NCI-H2227 treated with DMSO at 0.1 percent for 48 hours (cell line): ENCODE measurements around the gene PLCZ1.
"Not testable (repeated sequence)": the region's sequence is repeated elsewhere in the genome, so short reads cannot be mapped to it uniquely, and the experiment has no call there.

Source experiments
- DNase-seq: peaks from one replicate; lab custom pipeline; 2025; lab: John Stamatoyannopoulos, UW

Gene PLCZ1, protein sequence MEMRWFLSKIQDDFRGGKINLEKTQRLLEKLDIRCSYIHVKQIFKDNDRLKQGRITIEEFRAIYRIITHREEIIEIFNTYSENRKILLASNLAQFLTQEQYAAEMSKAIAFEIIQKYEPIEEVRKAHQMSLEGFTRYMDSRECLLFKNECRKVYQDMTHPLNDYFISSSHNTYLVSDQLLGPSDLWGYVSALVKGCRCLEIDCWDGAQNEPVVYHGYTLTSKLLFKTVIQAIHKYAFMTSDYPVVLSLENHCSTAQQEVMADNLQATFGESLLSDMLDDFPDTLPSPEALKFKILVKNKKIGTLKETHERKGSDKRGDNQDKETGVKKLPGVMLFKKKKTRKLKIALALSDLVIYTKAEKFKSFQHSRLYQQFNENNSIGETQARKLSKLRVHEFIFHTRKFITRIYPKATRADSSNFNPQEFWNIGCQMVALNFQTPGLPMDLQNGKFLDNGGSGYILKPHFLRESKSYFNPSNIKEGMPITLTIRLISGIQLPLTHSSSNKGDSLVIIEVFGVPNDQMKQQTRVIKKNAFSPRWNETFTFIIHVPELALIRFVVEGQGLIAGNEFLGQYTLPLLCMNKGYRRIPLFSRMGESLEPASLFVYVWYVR

DNA sequence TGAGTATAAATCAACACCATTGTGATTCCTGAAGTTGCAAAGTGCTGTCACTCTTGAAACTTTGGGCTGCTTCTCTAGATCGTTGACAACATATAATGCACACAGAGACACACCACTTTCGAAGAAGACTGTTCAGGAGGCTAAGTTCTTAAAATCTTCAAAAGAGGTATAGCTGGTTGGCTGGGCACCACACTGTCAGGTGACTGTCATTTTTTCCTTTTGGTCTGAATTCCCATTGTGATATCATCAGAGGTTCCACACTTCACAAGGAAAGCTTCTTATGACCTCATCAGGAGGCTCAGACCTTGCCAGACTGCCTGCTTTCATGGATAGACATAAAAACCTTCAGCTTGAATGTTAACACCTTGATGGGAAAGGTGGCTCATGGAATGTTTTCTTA, at the start of gene PLCZ1, which contains the start of gene CAPZA3:
Gene PLCZ1 (minus strand): TSS at position 194 of the 400 bp plus-strand sequence. CDS start 641 bp downstream, outside the sequence.
Gene CAPZA3 (plus strand): TSS at position 301 of the 400 bp plus-strand sequence. CDS start 150 bp downstream, outside the sequence.
- DNase-seq: no peak

DNA sequence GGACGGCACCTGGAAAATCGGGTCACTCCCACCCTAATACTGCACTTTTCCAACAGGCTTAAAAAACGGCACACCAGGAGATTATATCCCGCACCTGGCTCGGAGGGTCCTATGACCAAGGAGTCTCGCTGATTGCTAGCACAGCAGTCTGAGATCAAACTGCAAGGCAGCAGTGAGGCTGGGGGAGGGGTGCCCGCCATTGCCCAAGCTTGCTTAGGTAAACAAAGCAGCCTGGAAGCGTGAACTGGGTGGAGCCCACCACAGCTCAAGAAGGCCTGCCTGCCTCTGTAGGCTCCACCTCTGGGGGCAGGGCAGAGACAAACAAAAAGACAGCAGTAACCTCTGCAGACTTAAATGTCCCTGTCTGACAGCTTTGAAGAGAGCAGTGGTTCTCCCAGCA, 47.7 kb upstream of the PLCZ1 start:
- DNase-seq: not testable (repeated sequence)

DNA sequence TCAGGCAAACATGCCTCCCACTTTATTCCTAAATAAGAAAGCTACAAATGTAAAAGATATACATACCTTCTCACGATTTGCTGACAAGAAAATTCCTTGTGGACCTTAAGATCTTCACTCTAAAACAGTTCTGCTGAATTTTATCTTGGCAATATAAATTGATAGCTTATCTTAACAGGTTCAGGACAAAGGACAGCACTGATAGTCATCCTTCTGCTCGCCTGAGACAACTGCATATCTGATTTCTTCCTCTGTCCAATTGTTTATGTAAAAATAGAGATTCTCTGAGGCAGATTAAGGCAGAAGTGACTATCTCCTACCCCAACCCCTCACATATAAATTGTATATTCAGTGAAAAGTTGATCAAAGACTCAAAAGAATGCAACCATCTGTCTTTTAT, 45.0 kb upstream of the PLCZ1 start:
- no peak for DNase-seq

DNA sequence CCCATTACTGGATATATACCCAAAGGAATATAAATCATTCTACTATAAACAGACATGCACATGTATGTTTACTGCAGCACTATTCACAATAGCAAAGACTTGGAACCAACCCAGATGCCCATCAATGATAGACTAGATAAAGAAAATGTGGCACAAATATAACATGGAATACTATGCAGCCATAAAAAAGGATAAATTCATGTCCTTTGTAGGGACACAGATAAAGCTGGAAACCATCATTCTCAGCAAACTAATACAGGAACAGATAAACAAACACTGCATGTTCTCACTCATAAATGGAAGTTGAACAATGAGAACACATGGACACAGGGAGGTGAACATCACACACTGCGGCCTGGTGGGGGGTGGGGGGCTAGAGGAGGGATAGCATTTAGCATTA, 28.7 kb upstream of the PLCZ1 start:
- not testable (repeated sequence) for DNase-seq

DNA sequence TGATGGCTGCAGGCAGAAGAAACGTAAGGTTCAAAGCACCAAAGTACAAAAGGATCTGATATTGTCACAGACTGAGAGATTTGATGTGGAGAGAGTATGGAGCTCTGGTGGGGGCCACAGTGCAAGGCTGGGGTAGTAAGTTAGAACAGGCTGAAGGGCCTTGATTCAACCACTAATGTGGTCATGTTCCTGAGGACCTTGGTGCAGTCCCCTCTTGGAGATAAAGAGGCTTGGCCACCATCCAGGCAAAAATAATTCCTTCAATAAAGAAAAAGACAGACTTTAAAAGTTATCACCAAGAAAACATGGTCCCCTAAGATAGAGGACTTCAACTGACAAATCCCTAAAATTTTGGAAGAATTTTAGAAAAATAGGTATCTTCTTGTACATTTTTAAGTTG, 17.5 kb upstream of the PLCZ1 start:
- no peak for DNase-seq

DNA sequence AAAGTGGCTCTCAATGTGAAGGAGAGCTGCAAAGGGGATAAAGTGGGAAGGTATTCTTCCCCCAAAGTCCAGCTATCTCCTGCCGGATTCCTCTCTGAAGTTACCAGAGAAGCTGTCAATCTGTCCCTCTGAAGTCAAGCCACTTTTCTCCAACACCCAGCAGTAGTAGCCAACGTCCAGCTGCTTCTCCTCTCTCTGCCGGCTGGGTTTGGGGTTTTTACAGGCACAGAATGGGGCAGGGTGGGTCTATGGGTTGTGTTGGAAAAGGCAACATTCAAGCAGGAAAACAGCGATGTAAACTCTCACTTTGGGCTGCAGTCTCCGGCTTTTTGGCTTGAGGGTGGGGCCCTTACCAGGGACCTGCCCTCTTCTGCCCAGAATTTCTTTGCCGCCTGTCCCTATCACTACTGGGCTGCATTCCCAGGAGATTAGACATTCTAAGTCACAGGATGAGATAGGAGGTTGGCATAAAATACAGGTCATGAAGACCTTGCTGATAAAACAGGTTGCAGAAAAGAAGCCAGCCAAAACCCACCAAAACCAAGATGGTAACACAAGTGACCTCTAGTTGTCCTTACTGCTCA, 16.4 kb upstream of the PLCZ1 start:
- no peak for DNase-seq

DNA sequence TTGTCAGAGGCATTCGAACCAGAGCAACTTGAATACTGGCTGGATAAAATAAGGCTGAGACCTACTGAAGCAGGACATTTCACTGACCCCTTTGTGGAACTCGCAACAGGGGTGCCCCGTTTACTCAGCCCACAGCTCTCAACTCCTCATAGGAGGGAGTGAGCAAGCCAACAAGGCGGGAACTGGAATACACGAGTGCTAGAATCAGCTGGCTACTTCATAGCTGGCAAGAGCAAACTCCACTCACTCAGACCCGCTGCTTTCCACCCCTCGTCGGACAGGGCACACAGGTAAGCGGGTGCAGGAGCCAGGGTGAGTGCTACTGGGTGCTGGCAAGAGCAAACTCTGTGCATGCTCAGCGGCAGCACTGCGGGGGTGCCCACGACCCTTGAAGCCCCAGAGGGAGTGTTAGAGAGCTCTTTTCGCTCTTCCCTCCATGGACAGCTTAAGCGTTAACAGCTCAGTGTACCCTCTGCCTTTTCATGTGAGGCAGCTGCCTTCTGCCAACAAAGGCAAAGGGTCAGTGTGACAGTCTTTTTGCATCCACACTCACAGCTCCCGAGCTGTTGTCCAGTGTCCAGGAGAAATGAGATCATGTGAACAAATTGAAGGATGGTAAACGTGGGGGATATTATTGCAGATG, 15.8 kb upstream of the PLCZ1 start:
- DNase-seq: no peak

DNA sequence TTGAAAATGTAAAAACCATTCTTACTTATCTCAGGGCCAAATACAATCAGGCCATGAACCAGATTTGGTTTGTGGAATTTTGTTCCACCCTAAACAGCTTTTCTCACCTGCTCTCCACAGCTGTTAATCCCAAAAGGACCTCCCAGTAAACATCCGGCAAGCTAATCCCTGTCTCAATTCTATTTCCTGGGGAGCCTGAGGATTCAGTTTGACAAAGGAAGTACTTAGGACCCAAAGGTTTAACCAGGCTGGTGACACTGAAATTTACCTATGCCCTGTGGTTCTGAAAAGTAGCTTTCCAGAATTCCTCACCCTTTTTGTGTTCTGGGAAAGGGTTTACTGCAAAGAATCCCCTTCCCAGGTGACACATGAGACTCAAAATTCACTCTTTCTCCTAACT, 15.1 kb upstream of the PLCZ1 start:
- no peak for DNase-seq

DNA sequence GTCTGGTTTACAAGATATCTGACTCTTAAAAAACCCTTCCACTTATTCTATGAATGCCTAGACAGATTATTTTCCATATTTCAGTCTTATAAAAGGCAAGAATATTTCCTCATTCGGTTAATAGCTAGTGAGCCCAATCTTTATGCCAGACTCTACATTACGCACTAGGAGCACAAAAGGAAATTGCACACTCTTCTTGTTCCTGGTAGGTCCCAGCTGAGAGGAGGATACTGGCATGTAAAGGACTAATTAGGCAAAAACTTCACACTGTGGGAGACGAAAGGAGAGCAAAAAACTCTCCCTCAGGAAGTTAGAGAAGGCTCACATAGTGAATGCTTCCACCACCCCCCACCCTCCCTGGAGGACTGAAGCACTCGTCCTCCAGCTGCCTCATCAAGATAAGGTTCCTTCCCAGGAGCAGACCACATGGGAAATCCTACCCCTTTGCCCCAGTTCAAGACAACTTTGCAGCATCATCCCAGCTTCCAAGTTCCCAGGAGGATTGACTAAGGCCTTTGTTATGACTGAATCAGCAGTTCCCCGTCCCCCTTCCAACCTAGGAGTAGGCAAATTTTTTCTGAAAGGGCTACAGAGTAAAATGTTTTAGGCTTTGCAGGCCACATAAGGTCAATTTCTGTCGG, 14.6 kb upstream of the PLCZ1 start:
- DNase-seq: no peak

DNA sequence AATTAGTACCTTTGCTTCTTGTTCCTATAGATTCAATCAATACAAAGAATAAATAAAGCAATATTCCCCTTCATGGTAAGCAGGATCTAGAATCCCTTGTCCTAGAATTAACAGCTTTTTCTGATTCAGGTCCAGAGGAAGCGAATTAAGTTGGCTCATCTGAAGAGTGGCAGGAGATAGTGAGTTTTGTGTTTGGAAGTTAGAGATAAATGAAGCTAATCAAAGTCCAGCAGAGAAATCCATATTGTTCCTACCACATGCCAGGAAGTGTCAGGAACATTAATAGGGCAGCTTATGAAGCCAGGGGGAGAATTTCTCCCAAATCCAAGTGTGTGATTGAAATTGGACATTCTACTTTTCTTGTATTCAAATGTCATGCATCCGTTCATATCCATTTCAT, 14.1 kb upstream of the PLCZ1 start:
- DNase-seq: no peak

DNA sequence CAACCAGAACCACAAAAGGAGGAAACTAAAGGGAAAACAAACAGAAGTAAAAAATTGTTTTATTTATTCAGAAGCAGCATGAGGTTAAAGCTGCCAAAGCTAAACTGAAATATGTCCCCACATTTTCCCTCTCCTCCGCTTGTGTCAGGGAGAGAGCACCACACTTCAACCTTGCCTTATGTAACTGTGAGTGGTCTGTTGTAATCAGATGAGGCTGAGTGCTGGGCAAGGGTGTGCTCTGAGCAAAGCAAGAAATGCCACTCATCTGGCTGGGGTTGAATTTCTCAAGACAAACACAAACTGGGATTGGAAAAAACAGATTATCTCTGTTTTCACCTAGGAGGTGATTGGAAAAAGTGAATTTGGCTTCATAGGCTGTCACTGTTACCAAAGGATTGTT, 12.3 kb upstream of the PLCZ1 start:
- DNase-seq: no peak

DNA sequence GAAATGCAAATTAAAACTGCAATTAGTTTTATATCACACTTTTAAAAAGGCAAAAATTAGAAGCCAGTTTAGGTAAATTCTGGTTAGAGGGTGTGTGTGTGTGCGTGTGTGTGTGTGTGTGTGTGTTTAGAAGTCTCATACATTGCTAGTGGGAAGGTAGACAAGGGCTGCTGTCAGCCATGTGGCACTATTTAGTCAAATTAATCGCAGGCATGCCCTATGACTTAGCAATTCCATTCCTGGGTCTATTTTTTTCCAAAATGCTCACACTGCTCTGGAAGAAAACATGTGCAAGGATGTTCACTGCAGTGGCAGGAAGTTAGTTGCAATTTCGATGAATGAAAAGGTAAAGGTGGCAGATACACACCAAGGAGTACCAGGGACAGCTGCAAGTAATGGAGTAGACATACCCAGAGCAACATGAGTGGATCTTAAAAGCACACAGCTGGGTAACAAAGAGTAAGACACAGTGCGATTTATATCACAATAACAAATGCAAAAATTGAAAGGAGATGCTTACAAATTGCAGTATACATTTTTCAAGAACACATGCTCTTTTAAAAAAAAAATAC, 11.7 kb upstream of the PLCZ1 start:
- DNase-seq: no peak

DNA sequence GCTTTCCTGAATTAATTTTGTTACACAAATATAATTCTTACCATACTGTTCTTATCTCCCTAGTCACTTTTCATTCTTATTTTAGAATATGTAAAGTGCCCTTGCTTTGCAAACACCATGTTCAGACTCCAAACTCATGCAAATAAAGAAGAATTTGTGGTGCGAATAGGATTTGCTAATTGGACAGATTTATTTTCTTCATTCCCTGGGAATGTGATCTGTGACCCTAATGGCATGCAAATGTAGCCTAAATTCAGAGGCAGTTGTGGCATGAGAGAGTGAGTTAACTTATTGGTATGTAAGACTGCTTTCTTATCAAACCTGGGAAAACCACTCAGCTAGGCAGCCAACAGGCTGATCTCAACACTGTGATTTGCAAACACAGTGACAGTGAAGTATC, 10.1 kb upstream of the PLCZ1 start:
- no peak for DNase-seq

DNA sequence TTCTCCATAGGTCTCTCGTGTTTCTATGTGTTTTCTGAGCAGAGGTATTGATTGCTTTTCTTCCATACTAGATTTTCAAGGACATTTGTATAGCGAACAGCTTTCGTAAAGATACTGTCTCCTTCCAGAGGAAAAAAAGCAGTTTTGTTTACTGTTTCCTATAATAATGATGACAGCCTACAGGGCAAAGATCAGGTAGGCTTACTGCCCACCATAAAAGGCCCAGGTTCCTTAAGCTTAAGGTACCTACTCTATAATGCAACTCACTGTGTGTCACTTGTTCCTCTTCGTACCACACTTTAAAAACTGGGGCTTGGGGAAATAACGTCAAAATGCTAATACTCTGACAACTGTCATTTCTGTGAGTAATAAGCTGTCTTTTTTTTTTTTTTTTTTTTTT, 6.7 kb downstream of the PLCZ1 start:
- no peak for DNase-seq

DNA sequence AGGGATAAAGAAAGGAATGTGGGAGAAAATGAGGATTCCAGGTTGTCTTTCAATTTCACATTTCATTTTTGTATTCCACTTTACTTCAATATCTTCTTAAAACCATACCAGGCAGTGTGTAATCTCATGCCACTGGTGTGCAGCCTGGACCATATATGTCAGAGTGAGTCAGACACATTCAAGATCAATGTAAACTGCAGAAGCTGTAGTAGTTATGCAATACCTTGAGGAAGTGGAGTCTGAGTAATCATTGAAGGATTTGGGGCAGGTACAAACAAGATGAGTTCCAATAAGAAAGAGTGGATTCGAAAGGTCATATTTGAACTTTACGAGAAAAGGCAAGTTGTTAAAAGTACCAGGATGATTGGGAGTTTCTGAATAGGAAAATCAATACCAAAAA, 14.1 kb downstream of the PLCZ1 start:
- no peak for DNase-seq

DNA sequence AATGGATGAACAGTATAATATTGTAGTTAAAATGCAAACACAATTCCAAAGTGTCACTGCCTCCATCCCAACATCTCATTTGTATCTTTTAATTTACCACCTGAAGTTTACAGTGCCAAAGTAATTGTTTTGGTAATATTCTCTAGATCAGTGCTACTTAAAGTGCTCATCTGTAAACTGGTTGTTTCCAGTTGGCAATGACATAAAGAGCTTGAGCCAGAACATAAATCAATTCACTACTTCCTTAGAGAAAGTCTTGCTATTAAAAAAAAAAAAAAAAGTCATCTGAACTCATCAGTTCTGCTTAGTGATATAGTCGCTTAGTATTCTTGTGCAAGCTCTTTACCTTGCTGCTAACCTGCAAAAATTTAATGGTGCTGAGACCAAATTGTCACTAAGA, 16.4 kb downstream of the PLCZ1 start:
- no peak for DNase-seq

DNA sequence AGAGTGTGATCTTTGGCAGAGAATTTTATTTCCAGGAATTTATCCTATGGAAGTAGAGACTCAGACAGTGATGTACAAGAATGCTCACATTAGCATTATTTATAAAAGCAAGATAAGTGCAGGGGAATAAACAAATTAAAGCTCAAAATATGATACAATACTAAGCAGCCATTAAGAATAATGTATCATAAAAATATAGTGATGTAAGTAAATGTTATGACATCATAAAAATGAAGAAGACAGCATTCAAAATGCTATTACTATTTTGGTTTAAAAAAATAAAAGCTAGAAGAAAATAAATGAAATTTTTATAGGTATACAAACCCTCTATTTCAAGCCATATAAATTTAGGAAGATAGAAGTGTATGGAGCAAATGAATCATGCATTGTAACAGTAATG, 17.1 kb downstream of the PLCZ1 start:
- DNase-seq: no peak

DNA sequence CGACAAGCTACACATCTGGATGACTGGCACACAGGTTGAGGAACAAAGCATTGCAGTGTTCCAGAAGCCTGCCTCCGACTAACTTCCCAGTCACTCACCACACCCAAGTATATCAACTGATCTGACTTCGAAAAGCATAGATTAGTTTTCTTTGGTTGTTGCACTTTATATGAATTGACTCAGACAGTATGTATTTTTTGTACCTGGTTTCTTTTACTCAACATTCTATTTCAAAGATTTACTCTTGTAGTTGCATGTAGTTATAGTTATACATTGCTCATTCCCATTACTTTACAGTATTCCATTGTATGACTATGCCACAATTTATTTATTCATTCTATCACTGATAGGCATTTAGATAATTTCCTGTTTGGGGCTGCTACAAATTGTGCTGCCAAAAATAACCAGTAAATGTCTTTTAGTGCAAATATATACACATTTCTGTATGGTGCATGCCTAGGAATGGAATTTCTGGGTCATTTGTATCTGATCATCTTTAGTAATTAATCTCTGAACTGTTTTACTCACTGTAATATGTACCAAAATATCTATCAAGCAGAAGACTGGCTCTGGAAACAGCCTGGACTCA, 17.8 kb downstream of the PLCZ1 start:
- DNase-seq: no peak

DNA sequence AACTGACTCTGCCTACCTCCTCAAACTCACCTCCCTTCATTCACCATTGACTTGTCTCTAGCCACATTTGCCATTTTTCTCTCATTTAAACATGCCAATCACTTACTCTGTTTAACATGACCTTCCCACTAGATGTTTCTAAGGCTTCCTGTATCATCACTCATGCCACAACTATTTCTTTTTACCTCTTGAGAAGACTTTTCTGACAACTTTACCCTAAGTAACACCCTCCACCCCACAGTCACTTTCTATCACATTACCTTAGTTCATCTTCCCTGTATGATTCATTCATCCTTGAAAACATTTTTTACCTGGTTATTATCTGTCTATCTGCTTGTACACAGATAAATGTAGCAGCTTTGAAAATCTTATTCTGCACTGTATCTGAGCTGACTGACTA, 19.4 kb downstream of the PLCZ1 start:
- DNase-seq: no peak

DNA sequence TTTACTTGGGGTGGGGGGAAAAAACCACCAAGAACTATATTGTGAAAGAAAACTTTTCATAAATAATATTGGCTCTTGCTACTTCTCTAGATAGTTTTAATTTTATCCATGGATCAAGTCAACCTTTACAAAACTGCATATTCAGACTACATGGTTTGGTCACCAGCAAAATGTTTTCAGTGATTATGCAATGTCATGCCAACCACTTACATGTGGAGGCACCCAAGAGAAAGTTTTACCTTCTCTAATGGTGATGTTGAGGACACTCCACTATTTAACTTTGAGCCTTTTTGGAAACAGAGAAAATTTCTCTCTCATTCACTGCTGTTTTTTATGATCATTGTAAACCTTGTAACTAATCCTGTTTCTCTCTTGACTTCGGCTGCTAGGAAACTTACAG, 21.6 kb downstream of the PLCZ1 start:
- no peak for DNase-seq

DNA sequence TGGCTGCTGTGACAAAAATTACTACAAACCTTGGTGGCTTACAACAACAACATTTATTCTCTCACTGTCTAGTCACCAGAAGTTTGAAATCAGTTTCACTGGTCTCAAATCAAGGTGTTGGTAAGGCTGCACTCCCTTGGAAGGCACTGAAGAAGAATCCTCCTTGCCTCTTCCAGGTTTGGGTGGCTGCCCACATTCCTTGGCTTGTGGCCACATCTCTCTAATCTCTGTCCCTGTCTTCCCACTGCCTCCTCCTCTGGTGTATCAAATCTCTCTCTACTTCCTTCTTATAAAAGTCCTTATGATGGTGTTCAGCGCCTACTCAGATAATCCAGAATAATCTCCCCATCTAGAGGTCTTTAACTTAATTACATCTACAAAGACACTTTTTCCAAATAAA, 31.0 kb downstream of the PLCZ1 start:
- DNase-seq: no peak

DNA sequence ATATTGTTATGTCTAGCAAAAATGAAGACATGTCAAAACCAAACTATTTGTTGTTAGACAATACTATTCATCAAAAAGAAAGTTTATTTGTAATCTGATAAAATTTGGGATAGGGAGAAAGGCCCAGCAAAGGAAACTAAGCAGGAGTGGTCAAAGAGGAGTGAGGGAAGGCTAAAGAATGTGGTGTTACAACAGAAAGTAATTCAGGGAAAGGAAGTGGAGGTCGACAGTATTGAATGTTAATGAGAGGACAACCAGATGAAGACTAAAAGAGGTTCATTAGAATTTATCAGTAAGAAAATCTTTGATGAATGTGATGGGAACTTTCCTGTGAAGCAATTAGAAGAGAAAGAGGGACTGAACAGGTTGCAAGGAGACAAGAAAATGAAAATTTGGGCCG, 33.9 kb downstream of the PLCZ1 start:
- no peak for DNase-seq
